ENCODE data around the gene C2CD2L. TPM values are rescaled to one million over a fixed set of nuclear protein-coding genes. Genes with fewer than 3 reads are reported as not detected.
"Not testable (repeated sequence)": the region's sequence is repeated elsewhere in the genome, so short reads cannot be mapped to it uniquely, and the experiment has no call there.

C2CD2L gene
- polyA plus RNA-seq, 10 donors = 6.4 to 9.4 (median 7.1) TPM

DNA sequence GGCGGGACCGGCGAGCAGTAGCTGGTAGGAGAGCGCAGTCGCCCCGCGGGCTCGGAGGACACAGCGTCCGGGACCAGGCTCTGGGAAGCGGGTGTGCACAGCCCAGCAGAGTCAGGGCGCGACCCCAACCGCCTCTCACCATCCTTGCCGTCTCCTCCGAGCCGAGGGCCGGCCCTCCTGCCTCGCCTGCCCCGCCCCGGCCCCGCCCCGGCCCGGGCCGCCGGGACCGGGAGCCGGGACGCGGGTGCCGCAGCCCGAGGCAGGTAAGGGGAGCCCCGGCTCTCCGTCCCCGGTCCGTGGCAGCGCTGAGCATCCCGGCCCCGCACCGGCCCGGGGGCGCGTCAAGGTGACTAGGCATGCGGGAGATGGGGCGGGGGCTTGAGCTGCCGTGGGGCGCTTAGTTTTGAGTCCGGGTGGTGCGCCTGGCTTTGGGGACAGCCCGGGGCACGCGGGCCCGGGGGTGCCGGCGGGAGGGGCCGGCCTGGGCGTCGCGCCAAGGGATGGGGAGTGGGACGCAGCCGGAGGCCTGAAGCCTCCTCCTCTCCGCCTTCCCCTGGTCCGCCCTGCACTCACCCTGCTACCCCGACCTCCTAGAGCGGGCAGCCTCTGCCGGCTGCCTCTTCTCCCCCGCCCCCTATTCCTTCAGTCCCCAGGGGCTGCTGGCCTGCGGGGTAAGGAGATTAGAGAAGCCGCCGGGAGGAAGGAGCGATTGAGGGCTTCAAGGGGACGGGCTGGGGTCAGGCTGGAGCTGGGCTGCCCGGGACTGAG lies 42.1 kb downstream of the C2CD2L start, which contains the start of gene ABCG4:
Gene ABCG4 (plus strand): TSS at position 35 of the 768 bp plus-strand sequence. CDS start 914 bp downstream, outside the sequence.
- peak in 1 of 3 donors; percentile 40 for DNase-seq

DNA sequence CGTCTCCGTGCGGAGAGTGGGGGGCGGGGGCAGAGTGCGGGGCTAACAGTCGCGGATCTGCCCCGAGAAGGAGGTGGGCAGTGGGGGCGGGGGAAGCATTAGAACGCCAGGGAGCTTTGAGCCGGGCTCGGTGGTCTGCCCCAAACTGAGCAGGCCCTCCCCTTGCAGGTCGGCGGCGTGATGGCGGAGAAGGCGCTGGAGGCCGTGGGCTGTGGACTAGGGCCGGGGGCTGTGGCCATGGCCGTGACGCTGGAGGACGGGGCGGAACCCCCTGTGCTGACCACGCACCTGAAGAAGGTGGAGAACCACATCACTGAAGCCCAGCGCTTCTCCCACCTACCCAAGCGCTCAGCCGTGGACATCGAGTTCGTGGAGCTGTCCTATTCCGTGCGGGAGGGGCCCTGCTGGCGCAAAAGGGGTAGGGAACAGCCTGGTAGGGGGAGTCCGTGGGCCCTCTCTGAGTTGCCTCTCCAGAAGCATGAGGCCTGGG lies 42.7 kb downstream of the C2CD2L start:
- no peak for DNase-seq

DNA sequence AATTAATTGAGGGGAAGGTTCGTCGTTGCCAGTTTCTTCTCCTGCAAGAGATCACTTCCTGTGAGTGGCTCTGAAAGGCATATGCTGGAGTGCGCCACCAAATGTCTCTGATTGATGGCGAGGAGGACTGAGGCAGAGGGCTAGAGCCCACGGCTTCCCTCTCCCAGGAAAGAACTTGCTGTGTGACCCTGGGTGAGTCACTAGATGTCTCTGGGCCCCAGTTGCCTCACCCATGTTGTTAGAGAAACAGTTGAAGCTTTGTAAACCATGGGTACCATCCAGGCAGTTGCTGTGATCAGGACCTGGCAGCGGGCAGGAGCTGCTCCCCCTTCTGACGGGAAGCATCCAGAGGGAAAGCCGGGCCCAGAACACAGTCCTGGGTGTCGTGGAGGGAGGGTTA lies 44.9 kb downstream of the C2CD2L start:
- DNase-seq = no peak

DNA sequence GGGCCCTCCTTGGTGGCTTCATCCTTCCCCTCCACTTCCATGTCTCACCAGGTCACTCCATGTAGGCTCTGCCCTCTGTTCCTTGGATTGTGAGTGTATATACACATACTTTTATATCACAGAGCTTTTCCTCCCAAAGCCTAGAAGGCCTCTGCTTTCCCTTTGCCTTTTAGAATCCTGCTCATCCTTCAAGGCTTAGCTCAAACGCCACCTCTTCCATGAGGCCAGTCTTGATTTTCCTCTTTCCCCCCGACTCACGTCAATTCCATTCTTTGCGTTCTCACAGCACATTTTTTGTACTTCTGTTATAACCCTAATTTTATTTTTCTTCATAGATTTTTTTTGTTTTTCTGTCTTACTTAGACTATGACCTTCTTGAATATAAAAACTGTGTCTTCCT lies 45.5 kb downstream of the C2CD2L start:
- DNase-seq = no peak

DNA sequence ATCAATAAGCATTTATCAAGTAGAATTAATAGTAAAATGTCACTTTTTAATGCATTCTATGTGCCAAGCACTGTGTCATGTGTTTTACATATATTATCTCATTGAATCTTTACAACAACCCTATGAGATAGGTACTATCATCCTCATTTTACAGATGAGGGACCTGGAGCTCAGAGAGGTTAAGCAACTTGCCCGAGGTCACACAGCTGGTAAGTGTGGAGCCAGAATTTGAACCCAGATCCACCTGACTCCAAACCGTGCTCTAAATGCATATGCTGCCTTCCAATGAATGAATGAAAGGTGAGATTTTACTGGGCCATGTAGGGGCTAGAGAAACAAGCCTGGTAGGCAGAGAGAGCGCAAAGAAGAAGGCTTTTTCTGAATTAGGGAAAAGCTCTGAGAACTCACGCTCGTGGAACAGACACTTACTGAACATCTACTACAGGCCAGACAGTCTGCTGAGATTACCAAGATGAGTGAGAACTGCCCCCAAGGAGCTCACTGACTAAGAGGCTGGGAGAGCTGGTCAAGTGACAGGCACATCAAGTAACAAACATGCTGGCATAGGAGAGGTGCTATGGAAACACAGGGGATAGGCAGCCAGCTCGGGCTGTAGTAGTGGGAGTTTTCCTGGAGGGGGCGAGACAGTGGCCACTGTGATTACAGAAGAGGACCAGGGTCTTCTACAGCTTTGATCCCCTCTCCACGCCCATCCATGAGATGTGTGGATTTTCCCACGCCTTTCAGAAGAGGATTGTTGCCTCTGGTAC lies 46.1 kb downstream of the C2CD2L start:
- DNase-seq = no peak

DNA sequence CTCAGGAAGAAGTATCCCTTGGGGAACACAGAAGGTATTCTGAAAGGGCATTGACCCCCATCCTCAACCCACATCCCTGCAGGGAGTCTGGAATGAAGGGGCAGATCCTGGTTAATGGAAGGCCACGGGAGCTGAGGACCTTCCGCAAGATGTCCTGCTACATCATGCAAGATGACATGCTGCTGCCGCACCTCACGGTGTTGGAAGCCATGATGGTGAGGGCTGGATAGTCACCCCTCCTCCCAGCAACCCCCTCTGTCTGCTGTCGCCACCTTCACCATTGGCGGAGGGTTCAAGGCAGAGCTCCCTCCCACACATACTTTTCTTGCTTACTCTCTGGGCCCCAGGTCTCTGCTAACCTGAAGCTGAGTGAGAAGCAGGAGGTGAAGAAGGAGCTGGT lies 47.0 kb downstream of the C2CD2L start:
- DNase-seq = no peak

DNA sequence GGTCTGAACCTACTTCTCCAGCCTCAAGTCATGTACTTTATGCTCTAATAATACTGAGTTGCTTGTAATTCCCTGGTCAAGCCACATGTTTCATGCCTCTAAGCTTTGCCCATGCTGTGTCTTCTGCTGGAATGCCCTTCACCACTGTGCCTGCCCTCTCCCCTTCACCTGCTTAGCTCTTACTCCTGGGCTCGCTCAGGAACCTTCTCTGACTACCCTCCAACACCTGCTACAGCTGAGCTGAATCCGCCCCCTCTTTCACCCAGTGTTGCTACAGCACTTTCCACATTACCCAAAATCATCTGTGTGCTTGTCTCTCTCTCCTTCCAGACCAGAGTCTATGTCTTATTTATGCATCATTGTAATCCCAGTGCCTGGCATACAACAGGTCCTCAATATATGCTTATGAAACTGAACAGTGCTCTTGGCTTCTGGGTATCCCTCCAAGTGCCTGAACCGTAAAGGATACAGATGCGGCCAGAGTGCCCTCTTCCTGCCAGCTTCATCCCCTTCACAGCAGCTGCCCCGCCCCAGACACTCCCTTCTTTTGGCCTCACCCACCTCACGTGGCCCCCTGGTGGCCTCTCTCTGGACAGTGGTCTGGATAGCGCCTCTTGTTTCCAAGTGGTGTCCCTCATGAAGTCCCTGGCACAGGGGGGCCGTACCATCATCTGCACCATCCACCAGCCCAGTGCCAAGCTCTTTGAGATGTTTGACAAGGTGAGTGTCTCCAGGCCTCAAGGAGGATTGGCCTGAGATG lies 48.8 kb downstream of the C2CD2L start:
- no peak for DNase-seq

DNA sequence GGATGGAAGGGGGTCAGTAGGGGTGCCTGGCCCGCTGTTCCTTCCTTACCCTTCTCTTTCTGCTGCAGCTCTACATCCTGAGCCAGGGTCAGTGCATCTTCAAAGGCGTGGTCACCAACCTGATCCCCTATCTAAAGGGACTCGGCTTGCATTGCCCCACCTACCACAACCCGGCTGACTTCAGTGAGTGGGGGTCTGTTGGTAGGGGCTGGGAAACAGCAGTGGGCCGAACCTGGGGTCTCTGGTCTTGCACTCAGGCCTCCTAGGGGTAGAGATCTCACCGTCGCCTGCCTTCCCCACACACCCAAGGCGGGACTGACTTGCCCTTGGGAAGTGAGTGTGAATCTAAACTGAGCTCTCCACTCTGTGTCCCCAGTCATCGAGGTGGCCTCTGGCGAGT lies 49.4 kb downstream of the C2CD2L start:
- DNase-seq = no peak

DNA sequence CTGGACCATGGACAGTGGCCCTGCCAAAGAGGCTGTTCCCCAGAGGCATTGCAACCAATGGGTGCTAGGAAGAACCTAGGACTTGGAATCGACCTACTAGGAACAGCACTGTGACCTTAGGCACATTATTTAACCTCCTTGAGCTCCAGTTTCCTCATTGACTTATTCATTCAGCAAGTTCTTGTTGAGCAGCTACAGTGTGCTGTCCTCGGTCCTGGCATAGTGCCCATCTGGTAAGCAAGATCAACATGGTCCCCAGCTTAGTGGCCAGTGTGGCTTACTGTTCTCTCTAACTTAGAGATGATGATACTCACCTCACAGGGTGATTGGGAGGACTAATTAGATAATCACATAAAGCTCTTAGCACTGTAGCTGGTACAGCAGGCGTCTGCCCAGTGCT lies 49.9 kb downstream of the C2CD2L start:
- no peak for DNase-seq

DNA sequence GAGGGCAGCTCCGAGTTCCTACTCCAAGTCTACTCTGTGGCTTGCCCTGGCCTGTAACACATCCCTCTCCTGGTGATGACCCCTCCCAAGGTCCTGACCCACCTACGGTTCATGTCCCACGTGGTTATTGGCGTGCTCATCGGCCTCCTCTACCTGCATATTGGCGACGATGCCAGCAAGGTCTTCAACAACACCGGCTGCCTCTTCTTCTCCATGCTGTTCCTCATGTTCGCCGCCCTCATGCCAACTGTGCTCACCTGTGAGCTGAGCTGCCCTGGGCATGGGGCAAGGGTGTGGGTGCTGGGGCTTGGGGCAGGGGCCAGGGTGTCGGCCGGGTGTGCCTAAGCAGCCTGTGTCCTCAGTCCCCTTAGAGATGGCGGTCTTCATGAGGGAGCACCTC lies 51.3 kb downstream of the C2CD2L start:
- no peak for DNase-seq

DNA sequence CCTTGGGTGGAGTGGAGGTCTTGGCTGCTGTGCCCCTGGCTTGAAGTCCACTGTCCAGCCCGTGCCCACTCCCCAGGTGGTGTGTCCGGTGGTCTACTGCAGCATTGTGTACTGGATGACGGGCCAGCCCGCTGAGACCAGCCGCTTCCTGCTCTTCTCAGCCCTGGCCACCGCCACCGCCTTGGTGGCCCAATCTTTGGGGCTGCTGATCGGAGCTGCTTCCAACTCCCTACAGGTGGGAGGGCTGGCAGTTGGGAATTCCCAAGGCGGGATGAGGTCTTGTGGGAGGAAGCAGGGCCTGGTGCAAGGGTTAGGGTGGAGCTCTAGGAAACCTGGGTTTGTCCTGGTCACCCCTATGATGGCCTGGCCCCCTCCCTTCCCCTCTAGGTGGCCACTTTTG lies 53.0 kb downstream of the C2CD2L start:
- no peak for DNase-seq

DNA sequence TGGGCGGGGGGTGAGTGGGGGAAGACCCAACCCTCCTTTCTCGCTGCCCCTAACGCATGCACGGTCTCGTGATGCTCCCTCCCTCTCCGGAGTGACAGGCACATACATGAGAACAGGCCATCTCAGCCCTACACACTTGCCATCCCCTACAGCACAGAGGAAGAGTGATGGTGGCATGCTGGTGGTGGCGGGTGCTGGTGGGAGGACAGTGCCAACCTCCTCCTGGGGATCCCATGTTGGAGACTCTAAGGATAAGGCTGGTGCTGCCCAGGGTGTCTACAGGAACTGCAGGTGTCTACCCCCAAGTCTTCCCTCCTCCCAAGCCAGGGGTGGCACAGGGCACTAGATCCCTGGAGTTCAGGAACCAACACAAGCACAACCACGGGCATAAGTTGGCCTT lies 54.7 kb downstream of the C2CD2L start:
- no peak for DNase-seq

DNA sequence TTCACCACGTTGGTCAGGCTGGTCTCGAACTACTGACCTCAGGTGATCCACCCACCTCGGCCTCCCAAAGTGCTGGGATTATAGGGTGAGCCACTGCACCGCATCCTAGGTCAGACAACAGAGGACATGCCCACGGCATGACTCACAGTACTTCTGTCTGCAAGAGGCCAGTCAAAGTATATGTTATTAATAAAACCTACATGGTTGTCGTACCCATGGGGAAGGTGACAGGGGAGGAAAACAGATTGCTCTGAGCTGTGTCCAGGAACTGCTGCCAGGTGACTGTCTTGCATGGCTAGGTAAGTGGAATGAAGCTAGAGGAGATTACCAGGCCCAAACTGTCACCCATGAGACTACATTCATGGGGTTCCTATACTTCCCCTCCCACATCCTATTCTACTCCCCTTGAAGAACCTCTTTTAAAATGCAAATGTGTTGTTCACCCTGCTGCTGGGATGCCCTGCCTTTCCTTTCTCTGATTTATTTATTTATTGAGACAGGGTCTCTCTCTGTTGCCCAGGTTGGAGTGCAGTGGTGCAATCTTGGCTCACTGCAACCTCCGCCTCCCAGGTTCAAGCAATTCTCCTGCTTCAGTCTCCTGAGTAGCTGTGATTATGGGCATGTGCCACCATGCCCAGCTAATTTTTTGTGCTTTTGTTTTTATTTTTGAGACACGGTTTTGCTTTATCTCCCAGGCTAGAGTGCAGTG lies 59.4 kb downstream of the C2CD2L start:
- no peak for DNase-seq

DNA sequence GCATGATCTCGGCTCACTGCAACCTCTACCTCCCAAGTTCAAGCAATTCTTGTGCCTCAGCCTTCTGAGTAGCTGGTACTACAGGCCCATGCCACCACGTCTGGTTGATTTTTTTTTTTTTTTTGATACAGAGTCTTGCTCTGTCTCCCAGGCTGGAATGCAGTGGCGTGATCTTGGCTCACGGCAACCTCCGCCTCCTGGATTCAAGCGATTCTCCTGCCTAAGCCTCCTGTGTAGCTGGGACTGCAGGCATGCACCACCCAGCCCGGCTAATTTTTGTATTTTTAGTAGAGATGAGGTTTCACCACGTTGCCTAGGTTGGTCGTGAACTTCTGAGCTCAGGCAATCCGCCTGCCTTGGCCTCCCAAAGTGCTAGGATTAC lies 59.9 kb downstream of the C2CD2L start:
- DNase-seq = not testable (repeated sequence)

DNA sequence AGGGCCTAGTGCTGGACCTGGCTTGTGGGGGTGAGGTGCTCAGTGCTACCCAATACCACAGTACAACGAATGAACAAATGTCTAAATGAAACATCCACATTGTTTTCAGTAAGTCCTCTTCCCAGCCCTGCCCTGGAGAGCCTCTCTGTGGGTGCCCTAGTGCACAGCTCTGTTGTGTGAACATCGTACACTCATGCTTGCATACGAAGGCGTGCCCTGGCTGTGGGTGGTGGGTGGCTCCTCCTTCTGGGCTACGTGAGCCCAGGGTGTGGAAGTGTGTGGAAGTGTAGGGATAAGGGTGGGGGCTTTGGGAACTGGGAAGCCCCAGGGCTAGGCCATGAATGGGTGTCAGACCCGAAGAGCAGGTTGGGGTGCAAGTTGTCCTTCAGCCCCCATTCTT lies 60.8 kb downstream of the C2CD2L start:
- DNase-seq = no peak

Other genes starting within 250 kb of the C2CD2L start
- gene CXCR5, start 223.5 kb upstream of the C2CD2L start, polyA plus RNA-seq (ENCODE audit: insufficient read length in 10 of 10) = under 1 TPM in 5 of 10 donors, not detected in 5; 0.04 to 0.11 (median 0.06) TPM
- gene BCL9L, start 181.4 kb upstream of the C2CD2L start, polyA plus RNA-seq (ENCODE audit: insufficient read length in 10 of 10) = 10 to 100 TPM; 48.2 to 88.1 (median 62.4) TPM
- 1 to 10 TPM in 4 of 10 donors, under 1 TPM in 6; 0.56 to 2.4 (median 0.87) TPM for gene UPK2, start 151.0 kb upstream of the C2CD2L start, polyA plus RNA-seq (ENCODE audit: insufficient read length in 10 of 10)
- gene FOXR1, start 135.6 kb upstream of the C2CD2L start, polyA plus RNA-seq (ENCODE audit: insufficient read length in 10 of 10) = under 1 TPM in 2 of 10 donors, not detected in 8; 0.22 to 0.30 TPM
- 10 to 100 TPM in 8 of 10 donors, 1 to 10 TPM in 2; 7.1 to 28.2 (median 12.0) TPM for gene CENATAC, start 109.2 kb upstream of the C2CD2L start, polyA plus RNA-seq (ENCODE audit: insufficient read length in 10 of 10)
- gene RPS25, start 89.0 kb upstream of the C2CD2L start, polyA plus RNA-seq (ENCODE audit: insufficient read length in 10 of 10) = 1,000 to 10,000 TPM; 1,511 to 2,041 (median 1,652) TPM
- 10 to 100 TPM; 41.7 to 55.9 (median 48.0) TPM for gene TRAPPC4, start 88.6 kb upstream of the C2CD2L start, polyA plus RNA-seq (ENCODE audit: insufficient read length in 10 of 10)
- 10 to 100 TPM in 5 of 10 donors, 1 to 10 TPM in 5; 8.4 to 13.0 (median 10.0) TPM for gene SLC37A4, start 76.5 kb upstream of the C2CD2L start, polyA plus RNA-seq (ENCODE audit: insufficient read length in 10 of 10)
- gene HYOU1, start 50.1 kb upstream of the C2CD2L start, polyA plus RNA-seq (ENCODE audit: insufficient read length in 10 of 10) = 10 to 100 TPM; 35.3 to 62.1 (median 41.8) TPM
- gene VPS11, start 39.5 kb upstream of the C2CD2L start, polyA plus RNA-seq (ENCODE audit: insufficient read length in 10 of 10) = 10 to 100 TPM; 24.9 to 35.4 (median 27.8) TPM
- 10 to 100 TPM; 18.2 to 28.9 (median 23.0) TPM for gene HMBS, start 22.5 kb upstream of the C2CD2L start, polyA plus RNA-seq (ENCODE audit: insufficient read length in 10 of 10)
- 10 to 100 TPM; 24.4 to 35.7 (median 30.7) TPM for gene DPAGT1, start 5.5 kb upstream of the C2CD2L start, polyA plus RNA-seq (ENCODE audit: insufficient read length in 10 of 10)
- 10 to 100 TPM; 13.7 to 25.0 (median 17.8) TPM for gene HINFP, start 14.2 kb downstream of the C2CD2L start, polyA plus RNA-seq (ENCODE audit: insufficient read length in 10 of 10)
- gene ABCG4, start 41.7 kb downstream of the C2CD2L start, polyA plus RNA-seq (ENCODE audit: insufficient read length in 10 of 10) = under 1 TPM; 0.10 to 0.60 (median 0.32) TPM
- gene NLRX1, start 61.4 kb downstream of the C2CD2L start, polyA plus RNA-seq (ENCODE audit: insufficient read length in 10 of 10) = 10 to 100 TPM in 9 of 10 donors, 1 to 10 TPM in 1; 9.7 to 12.4 (median 11.6) TPM
- gene NHERF4, start 78.1 kb downstream of the C2CD2L start, polyA plus RNA-seq (ENCODE audit: insufficient read length in 10 of 10) = under 1 TPM in 5 of 10 donors, not detected in 5; 0.09 to 0.34 (median 0.22) TPM
- 10 to 100 TPM; 10.1 to 16.7 (median 13.2) TPM for gene CBL, start 99.0 kb downstream of the C2CD2L start, polyA plus RNA-seq (ENCODE audit: insufficient read length in 10 of 10)
- gene MCAM, start 209.8 kb downstream of the C2CD2L start, polyA plus RNA-seq (ENCODE audit: insufficient read length in 10 of 10) = 100 to 1,000 TPM; 177 to 226 (median 196) TPM
- 10 to 100 TPM; 11.7 to 22.9 (median 16.1) TPM for gene RNF26, start 227.2 kb downstream of the C2CD2L start, polyA plus RNA-seq (ENCODE audit: insufficient read length in 10 of 10)
- 10 to 100 TPM; 15.2 to 36.1 (median 25.4) TPM for gene C1QTNF5, start 233.5 kb downstream of the C2CD2L start, polyA plus RNA-seq (ENCODE audit: insufficient read length in 10 of 10)
- gene MFRP, start 239.4 kb downstream of the C2CD2L start, polyA plus RNA-seq (ENCODE audit: insufficient read length in 10 of 10) = under 1 TPM in 1 of 10 donors, not detected in 9; 0.07 TPM